HUES6 (cell line): Measurements from ENCODE around the gene UGT3A2.

Experiments
- H3K27ac ChIP-seq: 2 replicates; pipeline ENCODE4 v1.7.0; 2013; ENCODE audit warnings: low read depth, mild to moderate bottlenecking, low read length, inconsistent platforms
- H3K27me3 ChIP-seq: 2 replicates; pipeline ENCODE4 v1.6.1; 2013; ENCODE audit warnings: low read length; ENCODE audit not compliant: control insufficient read depth, insufficient read depth
- H3K36me3 ChIP-seq: 2 replicates; pipeline ENCODE4 v1.6.1; 2013; ENCODE audit warnings: low read length; ENCODE audit not compliant: control insufficient read depth, insufficient read depth
- H3K4me1 ChIP-seq: 2 replicates; pipeline ENCODE4 v1.6.1; 2013; ENCODE audit warnings: low read length; ENCODE audit not compliant: control insufficient read depth, insufficient read depth
- H3K4me3 ChIP-seq: 2 replicates; pipeline ENCODE4 v1.5.1; 2013; ENCODE audit warnings: low read depth, low read length
- H3K9ac ChIP-seq: one replicate; pipeline ENCODE4 v1.6.1; 2013; ENCODE audit warnings: mild to moderate bottlenecking, low read length
- H3K9me3 ChIP-seq: 2 replicates; pipeline ENCODE4 v1.6.1; 2013; ENCODE audit warnings: low read depth, low read length; ENCODE audit not compliant: control insufficient read depth, insufficient read depth

Gene UGT3A2

GRCh38 chr5:36066540-36067210 is at the start of gene UGT3A2:
Gene UGT3A2 (minus strand): TSS chr5:36066882. CDS start chr5:36066789, 93 bp downstream.
- Histone ChIP-seq H3K36me3 (no peaks in the 10 kb centered on the region), H3K4me3 (peak within 1 kb of the TSS; percentile 76), H3K9me3 (no peaks in the 10 kb centered on the region), H3K27ac (no peak within 1 kb of the TSS), H3K27me3 (peaks cover 11% of the 10 kb centered on the region), H3K4me1 (peaks cover 12% of the 10 kb centered on the region), H3K9ac (peak within 1 kb of the TSS; percentile 63)

- no peaks in the 10 kb centered on the region for H3K36me3 ChIP-seq
- H3K9ac ChIP-seq: no peak overlapping the region
- H3K27ac ChIP-seq: no peak overlapping the region
- H3K27me3 ChIP-seq: no peaks in the 10 kb centered on the region
- no peaks in the 10 kb centered on the region for H3K9me3 ChIP-seq
- H3K4me3 ChIP-seq: no peak overlapping the region
- H3K4me1 ChIP-seq: no peaks in the 10 kb centered on the region
Measured at GRCh38 chr5:36111238-36111637, 44.6 kb upstream of the UGT3A2 start.

GRCh38 chr5:36108758-36109460 is 42.2 kb upstream of the UGT3A2 start:
- no peak overlapping the region for H3K27ac ChIP-seq
- H3K9me3 ChIP-seq: no peaks in the 10 kb centered on the region
- no peak overlapping the region for H3K9ac ChIP-seq
- no peaks in the 10 kb centered on the region for H3K4me1 ChIP-seq
- H3K27me3 ChIP-seq: no peaks in the 10 kb centered on the region
- no peak overlapping the region for H3K4me3 ChIP-seq
- H3K36me3 ChIP-seq: peaks cover 2% of the 10 kb centered on the region; the same call in 1 of the 2 replicates

GRCh38 chr5:36105819-36106218 is 39.1 kb upstream of the UGT3A2 start:
- Histone ChIP-seq H3K4me1 (peaks cover 4% of the 10 kb centered on the region; the same call in 1 of the 2 replicates), H3K27ac (no peak overlapping the region), H3K36me3 (peaks cover 2% of the 10 kb centered on the region; the same call in 1 of the 2 replicates), H3K9me3 (no peaks in the 10 kb centered on the region), H3K9ac (no peak overlapping the region), H3K4me3 (no peak overlapping the region), H3K27me3 (no peaks in the 10 kb centered on the region)

GRCh38 chr5:36099748-36100147 is 33.1 kb upstream of the UGT3A2 start:
- H3K9me3 ChIP-seq: no peaks in the 10 kb centered on the region
- no peak overlapping the region for H3K27ac ChIP-seq
- H3K27me3 ChIP-seq: no peaks in the 10 kb centered on the region
- H3K4me3 ChIP-seq: no peak overlapping the region
- H3K9ac ChIP-seq: no peak overlapping the region
- H3K36me3 ChIP-seq: no peaks in the 10 kb centered on the region
- H3K4me1 ChIP-seq: peaks cover 4% of the 10 kb centered on the region; the same call in 1 of the 2 replicates

GRCh38 chr5:36096486-36096885 is 29.8 kb upstream of the UGT3A2 start:
- Histone ChIP-seq H3K36me3 (no peaks in the 10 kb centered on the region), H3K27ac (no peak overlapping the region), H3K27me3 (no peaks in the 10 kb centered on the region), H3K9ac (no peak overlapping the region), H3K9me3 (no peaks in the 10 kb centered on the region), H3K4me3 (no peak overlapping the region), H3K4me1 (no peaks in the 10 kb centered on the region; the same call in 1 of the 2 replicates)

- Histone ChIP-seq H3K4me1 (peaks cover 7% of the 10 kb centered on the region; the same call in 1 of the 2 replicates), H3K9ac (no peak overlapping the region), H3K36me3 (no peaks in the 10 kb centered on the region), H3K27ac (no peak overlapping the region), H3K9me3 (no peaks in the 10 kb centered on the region), H3K4me3 (no peak overlapping the region), H3K27me3 (no peaks in the 10 kb centered on the region)
Measured at GRCh38 chr5:36089989-36090388, 23.3 kb upstream of the UGT3A2 start.

- peak overlapping the region; percentile 38 for H3K4me3 ChIP-seq
- H3K27ac ChIP-seq: no peak overlapping the region
- H3K9ac ChIP-seq: peak overlapping the region; percentile 10
- no peaks in the 10 kb centered on the region for H3K27me3 ChIP-seq
- no peaks in the 10 kb centered on the region for H3K9me3 ChIP-seq
- peaks cover 5% of the 10 kb centered on the region; the same call in 1 of the 2 replicates for H3K4me1 ChIP-seq
- no peaks in the 10 kb centered on the region for H3K36me3 ChIP-seq
Measured at GRCh38 chr5:36079200-36079781, 12.6 kb upstream of the UGT3A2 start.

GRCh38 chr5:36078430-36078829 is 11.7 kb upstream of the UGT3A2 start:
- Histone ChIP-seq H3K9me3 (no peaks in the 10 kb centered on the region), H3K4me3 (no peak overlapping the region), H3K27me3 (no peaks in the 10 kb centered on the region), H3K36me3 (no peaks in the 10 kb centered on the region), H3K4me1 (peaks cover 10% of the 10 kb centered on the region; the same call in 1 of the 2 replicates), H3K27ac (no peak overlapping the region), H3K9ac (no peak overlapping the region)

GRCh38 chr5:36073595-36074216 is 7.0 kb upstream of the UGT3A2 start:
- Histone ChIP-seq H3K36me3 (no peaks in the 10 kb centered on the region), H3K27ac (no peak overlapping the region), H3K9me3 (no peaks in the 10 kb centered on the region), H3K4me1 (peaks cover 5% of the 10 kb centered on the region; the same call in 1 of the 2 replicates), H3K27me3 (no peaks in the 10 kb centered on the region), H3K4me3 (no peak overlapping the region), H3K9ac (no peak overlapping the region)
